H9 (cell line): ENCODE measurements around the gene G3BP1. TPM values are rescaled to one million over a fixed set of nuclear protein-coding genes. Genes with fewer than 3 reads are reported as not detected.

Experiments
- DNase-seq: peaks from one replicate; pipeline ENCODE4 v3.0.0-alpha.2; 2017
- H2AFZ ChIP-seq: one replicate; pipeline ENCODE4 v1.6.1; 2013; ENCODE audit warnings: mild to moderate bottlenecking, low read length, control low read depth, moderate library complexity
- H2AK5ac ChIP-seq: 2 replicates; pipeline ENCODE4 v1.6.1; 2013; ENCODE audit warnings: low read length, control low read depth, mixed read lengths; ENCODE audit not compliant: insufficient read length
- H2BK120ac ChIP-seq: one replicate; pipeline ENCODE4 v1.6.1; 2013; ENCODE audit warnings: low read depth, mild to moderate bottlenecking, low read length, control low read depth, inconsistent platforms; ENCODE audit not compliant: poor library complexity, severe bottlenecking
- H2BK12ac ChIP-seq: 2 replicates; pipeline ENCODE4 v1.6.1; 2013; ENCODE audit warnings: low read length, control low read depth, mixed read lengths, low read depth; ENCODE audit not compliant: insufficient read length
- H2BK15ac ChIP-seq: 2 replicates; pipeline ENCODE4 v1.6.1; 2013; ENCODE audit warnings: low read depth, low read length, control low read depth
- H2BK20ac ChIP-seq: one replicate; pipeline ENCODE4 v1.6.1; 2013; ENCODE audit warnings: low read depth, mild to moderate bottlenecking, low read length, control low read depth, inconsistent platforms; ENCODE audit not compliant: poor library complexity, severe bottlenecking
- H2BK5ac ChIP-seq: 2 replicates; pipeline ENCODE4 v1.6.1; 2013; ENCODE audit warnings: low read length, control low read depth, mixed read lengths; ENCODE audit not compliant: insufficient read length
- H3K14ac ChIP-seq: 2 replicates; pipeline ENCODE4 v1.6.1; 2013; ENCODE audit warnings: low read length, control low read depth; ENCODE audit not compliant: insufficient read depth
- H3K18ac ChIP-seq: 2 replicates; pipeline ENCODE4 v1.6.1; 2013; ENCODE audit warnings: low read depth, mild to moderate bottlenecking, mixed read lengths, low read length, control low read depth; ENCODE audit not compliant: insufficient read length
- H3K23ac ChIP-seq: 2 replicates; pipeline ENCODE4 v1.6.1; 2013; ENCODE audit warnings: low read length, control low read depth, mixed read lengths, low read depth; ENCODE audit not compliant: insufficient read length
- H3K23me2 ChIP-seq: 2 replicates; pipeline ENCODE4 v1.6.1; 2013; ENCODE audit warnings: low read depth, mild to moderate bottlenecking, mixed read lengths, low read length, control low read depth; ENCODE audit not compliant: insufficient read length, poor library complexity, severe bottlenecking
- H3K27ac ChIP-seq: 2 replicates; pipeline ENCODE4 v1.5.1; 2013; ENCODE audit warnings: low read length, control low read depth, mixed read lengths, low read depth; ENCODE audit not compliant: insufficient read length
- H3K27me3 ChIP-seq: 2 replicates; pipeline ENCODE4 v1.6.1; 2013; ENCODE audit warnings: low read length, control low read depth, inconsistent platforms; ENCODE audit not compliant: insufficient read depth
- H3K4ac ChIP-seq: 2 replicates; pipeline ENCODE4 v1.6.1; 2013; ENCODE audit warnings: low read depth, mild to moderate bottlenecking, control low read depth, inconsistent platforms, low read length, moderate library complexity
- H3K4me1 ChIP-seq: 2 replicates; pipeline ENCODE4 v1.6.1; 2013; ENCODE audit warnings: low read length, control low read depth, inconsistent platforms; ENCODE audit not compliant: insufficient read depth
- H3K4me2 ChIP-seq: 2 replicates; pipeline ENCODE4 v1.6.1; 2013; ENCODE audit warnings: low read length, control low read depth, mixed read lengths; ENCODE audit not compliant: insufficient read length, insufficient read depth
- H3K56ac ChIP-seq: 2 replicates; pipeline ENCODE4 v1.6.1; 2013; ENCODE audit warnings: low read depth, mild to moderate bottlenecking, mixed read lengths, low read length, control low read depth; ENCODE audit not compliant: insufficient read length
- H3K79me1 ChIP-seq: 2 replicates; pipeline ENCODE4 v1.6.1; 2013; ENCODE audit warnings: low read depth, mild to moderate bottlenecking, moderate library complexity, low read length, control low read depth, inconsistent platforms; ENCODE audit not compliant: insufficient read depth, poor library complexity, severe bottlenecking
- H3K79me2 ChIP-seq: 2 replicates; pipeline ENCODE4 v1.6.1; 2013; ENCODE audit warnings: low read length, control low read depth, inconsistent platforms; ENCODE audit not compliant: insufficient read depth
- H3K9ac ChIP-seq: 2 replicates; pipeline ENCODE4 v1.6.1; 2013; ENCODE audit warnings: low read length, control low read depth, mixed read lengths; ENCODE audit not compliant: insufficient read length; ENCODE audit errors: extremely low read depth
- H3K9me3 ChIP-seq: one replicate; pipeline ENCODE4 v1.6.1; 2013; ENCODE audit warnings: low read depth, low read length, inconsistent platforms; ENCODE audit not compliant: control insufficient read depth
- H3T11ph ChIP-seq: one replicate; pipeline ENCODE4 v1.6.1; 2013; ENCODE audit warnings: mild to moderate bottlenecking, low read length, control low read depth, inconsistent platforms
- H4K20me1 ChIP-seq: one replicate; pipeline ENCODE4 v1.6.1; 2013; ENCODE audit not compliant: control insufficient read depth, insufficient read length, insufficient read depth
- H4K5ac ChIP-seq: 2 replicates; pipeline ENCODE4 v1.6.1; 2013; ENCODE audit warnings: low read depth, mild to moderate bottlenecking, mixed read lengths, low read length, control low read depth; ENCODE audit not compliant: insufficient read length
- H4K8ac ChIP-seq: replicated peaks from 2 replicates; pipeline ENCODE4 v1.6.1; 2013; ENCODE audit warnings: low read length, control low read depth, mixed read lengths, low read depth; ENCODE audit not compliant: insufficient read length
- H4K91ac ChIP-seq: 2 replicates; pipeline ENCODE4 v1.6.1; 2013; ENCODE audit warnings: low read depth, mild to moderate bottlenecking, moderate library complexity, mixed read lengths, low read length, control low read depth; ENCODE audit not compliant: insufficient read length
- H3K27ac Mint-ChIP-seq, 3 experiments: 2 replicates in 2 of 3; 3 replicates in 1 of 3; pipeline ENCODE4 v1.8.0; 2020 to 2021; ENCODE audit warnings: mixed read lengths in 3 of 3, mild to moderate bottlenecking in 1 of 3, moderate library complexity in 1 of 3
- H3K27me3 Mint-ChIP-seq: 2 replicates; pipeline ENCODE4 v1.8.0; 2021; ENCODE audit warnings: low read depth, mild to moderate bottlenecking, moderate library complexity, mixed read lengths
- H3K36me3 Mint-ChIP-seq, 3 experiments: 2 replicates in 2 of 3; 3 replicates in 1 of 3; pipeline ENCODE4 v1.8.0; 2020 to 2021; ENCODE audit warnings: low read depth in 3 of 3, mixed read lengths in 3 of 3; ENCODE audit not compliant: insufficient read depth in 1 of 3
- H3K4me1 Mint-ChIP-seq, 2 experiments: 2 replicates each; pipeline ENCODE4 v1.8.0; 2020; ENCODE audit warnings: mixed read lengths in 2 of 2
- H3K4me3 Mint-ChIP-seq, 2 experiments: 2 replicates in 1 of 2; 3 replicates in 1 of 2; pipeline ENCODE4 v1.8.0; 2020 to 2021; ENCODE audit warnings: mild to moderate bottlenecking in 2 of 2, mixed read lengths in 2 of 2, moderate library complexity in 1 of 2
- H3K9me3 Mint-ChIP-seq, 2 experiments: 2 replicates in 1 of 2; 3 replicates in 1 of 2; pipeline ENCODE4 v1.8.0; 2020; ENCODE audit warnings: mild to moderate bottlenecking in 2 of 2, mixed read lengths in 2 of 2, moderate library complexity in 1 of 2
- WGBS: extraction: QIAGEN DNeasy Blood & Tissue Kit; methylation state at CpG from one replicate; pipeline ENCODE4 v1.1.7; 2013; ENCODE audit warnings: missing lambda C conversion rate, low lambda C conversion rate, mixed read lengths; ENCODE audit not compliant: insufficient read length; ENCODE audit errors: extremely low coverage; 5-methylcytosine and 5-hydroxymethylcytosine counted together
- total RNA-seq: library from RNA; stranded (reverse); gene quantifications from 2 replicates; pipeline ENCODE4 v1.2.1, GENCODE V29; 2021
- TF ChIP-seq, protein P1 (sequence below): fragments of 200-600 bp; sonication (generic); conservative IDR thresholded peaks from 3 replicates; pipeline ENCODE4 v1.8.0; 2021; ENCODE audit warnings: antibody characterized with exemption, mild to moderate bottlenecking

The G3BP1 gene
- total RNA-seq, 1 experiment from 2014 or later: 439 TPM

GRCh38 chr5:151770383-151771258 lies 1.1 kb upstream of the G3BP1 start:
- DNase-seq: peak; percentile 81
- TF ChIP-seq, protein P1, sequence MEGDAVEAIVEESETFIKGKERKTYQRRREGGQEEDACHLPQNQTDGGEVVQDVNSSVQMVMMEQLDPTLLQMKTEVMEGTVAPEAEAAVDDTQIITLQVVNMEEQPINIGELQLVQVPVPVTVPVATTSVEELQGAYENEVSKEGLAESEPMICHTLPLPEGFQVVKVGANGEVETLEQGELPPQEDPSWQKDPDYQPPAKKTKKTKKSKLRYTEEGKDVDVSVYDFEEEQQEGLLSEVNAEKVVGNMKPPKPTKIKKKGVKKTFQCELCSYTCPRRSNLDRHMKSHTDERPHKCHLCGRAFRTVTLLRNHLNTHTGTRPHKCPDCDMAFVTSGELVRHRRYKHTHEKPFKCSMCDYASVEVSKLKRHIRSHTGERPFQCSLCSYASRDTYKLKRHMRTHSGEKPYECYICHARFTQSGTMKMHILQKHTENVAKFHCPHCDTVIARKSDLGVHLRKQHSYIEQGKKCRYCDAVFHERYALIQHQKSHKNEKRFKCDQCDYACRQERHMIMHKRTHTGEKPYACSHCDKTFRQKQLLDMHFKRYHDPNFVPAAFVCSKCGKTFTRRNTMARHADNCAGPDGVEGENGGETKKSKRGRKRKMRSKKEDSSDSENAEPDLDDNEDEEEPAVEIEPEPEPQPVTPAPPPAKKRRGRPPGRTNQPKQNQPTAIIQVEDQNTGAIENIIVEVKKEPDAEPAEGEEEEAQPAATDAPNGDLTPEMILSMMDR: no peak
- Histone ChIP-seq H3K9me3 (no peaks in the 10 kb centered on the region), H2AK5ac (no peak overlapping the region), H3K56ac (peak overlapping the region; percentile 10), H3K79me2 (peaks cover 33% of the 10 kb centered on the region), H3K14ac (peak overlapping the region; percentile 99), H3K4me2 (peak overlapping the region; percentile 68), H3K27ac (peak overlapping the region; percentile 58), H2BK15ac (no peak overlapping the region), H3K9ac (peak overlapping the region; percentile 89), H2BK20ac (no peak overlapping the region), H3K23ac (no peak overlapping the region), H3K23me2 (peaks cover 22% of the 10 kb centered on the region), H2BK5ac (peak overlapping the region; percentile 18), H3K27me3 (no peaks in the 10 kb centered on the region), H3K79me1 (no peaks in the 10 kb centered on the region), H4K5ac (peak overlapping the region; percentile 79), H3T11ph (no peak overlapping the region), H3K4me1 (no peaks in the 10 kb centered on the region), H3K18ac (peak overlapping the region; percentile 100), H4K8ac (peak overlapping the region; percentile 36), H2BK12ac (peak overlapping the region; percentile 46), H2BK120ac (peak overlapping the region; percentile 52), H4K20me1 (no peaks in the 10 kb centered on the region), H4K91ac (peak overlapping the region; percentile 60), H3K4ac (peak overlapping the region; percentile 44), H2AFZ (no peak overlapping the region)
- Mint-ChIP-seq H3K27me3 (no peaks in the 10 kb centered on the region; the same call in 1 of the 2 replicates), H3K27ac (peak overlapping the region; percentile 93 to 98 (median 97)), H3K36me3 (peaks cover 8 to 15% (median 14%) of the 10 kb centered on the region in 3 experiments; a peak in 6 of 7 replicates), H3K4me1 (peaks cover 26 to 30% of the 10 kb centered on the region in 2 experiments), H3K9me3 (no peaks in the 10 kb centered on the region), H3K4me3 (no peak overlapping the region; a peak in 2 of 5 replicates)
- no CpG with 5 or more reads among the region's 75 CpGs for WGBS
